T follicular helper cell (primary cell): ENCODE results near the gene UTF1.

Experiments used
- DNase-seq: peaks from one replicate; pipeline ENCODE4 v3.0.0-alpha.2; 2020; ENCODE audit warnings: low read depth

The UTF1 gene

DNA sequence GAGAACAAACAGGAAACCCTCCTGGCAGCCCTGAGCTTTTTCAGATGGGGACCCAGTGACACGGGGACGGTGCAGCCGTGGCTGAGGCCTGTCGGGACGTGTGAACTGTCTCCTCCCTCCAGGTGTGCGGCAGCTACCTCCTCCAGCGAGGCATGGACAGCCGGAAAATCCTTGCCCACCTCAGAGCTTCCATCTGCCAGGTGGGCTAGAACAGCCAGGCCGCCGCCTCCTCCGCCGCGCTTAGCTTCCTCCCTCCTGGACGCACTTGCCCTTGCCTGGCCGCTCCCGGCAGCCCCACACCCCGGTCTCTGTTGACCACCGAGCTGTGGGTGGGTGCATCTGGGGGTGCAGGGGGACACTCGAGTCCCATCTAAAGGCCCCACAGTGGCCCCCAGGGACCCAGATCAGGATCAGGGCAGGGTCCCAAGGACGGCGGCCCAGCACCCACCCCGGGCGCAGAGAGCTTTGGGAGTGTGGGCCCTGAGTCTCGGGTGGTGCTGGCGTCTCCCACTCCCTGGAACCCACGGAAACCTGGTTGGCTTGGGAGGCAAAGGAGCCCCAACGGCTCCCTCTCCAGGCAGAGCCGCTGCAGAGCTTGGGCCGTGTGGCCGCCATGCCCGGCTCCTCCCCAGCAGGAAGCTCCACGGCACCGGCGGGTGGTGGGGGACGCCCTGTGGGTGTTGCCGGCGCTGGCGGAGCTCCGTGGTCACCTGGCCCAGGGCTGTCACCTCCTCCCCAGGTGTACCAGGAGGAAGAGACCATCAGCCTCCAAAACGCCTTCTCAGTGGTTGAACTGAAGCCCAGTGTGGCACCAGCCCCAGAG lies 32.9 kb upstream of the UTF1 start:
- no peak for DNase-seq

GRCh38 chr10:133197786-133198185 lies 32.2 kb upstream of the UTF1 start:
- DNase-seq = no peak

GRCh38 chr10:133198206-133198605 lies 31.8 kb upstream of the UTF1 start:
- DNase-seq = no peak

DNA sequence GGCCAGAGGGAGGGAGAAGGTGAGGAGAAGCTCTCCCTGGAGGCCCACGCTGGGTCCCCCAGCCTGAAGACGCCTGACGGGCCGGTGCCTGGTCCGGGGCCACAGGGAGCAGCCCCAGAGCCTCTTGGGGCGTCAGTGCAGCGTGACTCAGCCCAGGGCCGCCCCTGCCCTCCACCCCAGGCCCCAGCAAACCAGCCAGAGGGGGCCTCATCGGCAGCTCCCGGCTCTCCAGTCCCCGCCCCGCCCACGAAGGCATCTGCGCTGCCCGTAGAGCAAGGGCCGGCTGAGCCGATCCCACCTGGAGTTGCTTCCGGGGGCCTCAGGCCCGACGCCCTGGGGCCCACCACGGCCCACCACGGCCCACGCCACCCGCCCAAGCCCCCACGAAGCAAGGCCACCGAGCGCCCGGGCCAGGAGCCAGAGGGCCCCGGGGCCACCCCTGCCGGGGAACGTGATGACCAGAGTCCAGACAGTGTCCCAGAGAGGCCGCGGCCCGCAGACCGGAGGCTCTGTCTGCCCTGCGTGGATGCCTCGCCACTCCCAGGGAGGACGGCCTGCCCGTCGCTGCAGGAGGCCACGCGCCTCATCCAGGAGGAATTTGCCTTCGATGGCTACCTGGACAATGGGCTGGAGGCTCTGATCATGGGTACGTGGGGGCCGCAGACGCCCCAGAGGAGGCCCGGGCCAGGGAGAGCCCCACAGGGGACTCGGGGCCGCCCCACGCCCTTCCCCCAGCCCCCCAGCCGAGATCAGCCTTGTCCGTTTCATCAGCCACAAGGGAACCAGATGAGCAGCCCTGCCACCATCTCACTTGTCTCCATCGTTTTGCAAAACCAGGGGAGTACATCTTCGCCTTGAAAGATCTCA lies 31.2 kb upstream of the UTF1 start:
- no peak for DNase-seq

GRCh38 chr10:133199488-133199885 lies 30.5 kb upstream of the UTF1 start:
- no peak for DNase-seq

- no peak for DNase-seq
These were observed 29.9 kb upstream of the UTF1 start for GRCh38 chr10:133199992-133200611.

GRCh38 chr10:133200621-133201031 lies 29.4 kb upstream of the UTF1 start:
- no peak for DNase-seq

- DNase-seq = no peak
These were observed 28.7 kb upstream of the UTF1 start for GRCh38 chr10:133201151-133201947.

- DNase-seq = no peak
These were observed 27.9 kb upstream of the UTF1 start for GRCh38 chr10:133201948-133202725.

- DNase-seq = no peak
These were observed 27.0 kb upstream of the UTF1 start for GRCh38 chr10:133202778-133203651.

DNA sequence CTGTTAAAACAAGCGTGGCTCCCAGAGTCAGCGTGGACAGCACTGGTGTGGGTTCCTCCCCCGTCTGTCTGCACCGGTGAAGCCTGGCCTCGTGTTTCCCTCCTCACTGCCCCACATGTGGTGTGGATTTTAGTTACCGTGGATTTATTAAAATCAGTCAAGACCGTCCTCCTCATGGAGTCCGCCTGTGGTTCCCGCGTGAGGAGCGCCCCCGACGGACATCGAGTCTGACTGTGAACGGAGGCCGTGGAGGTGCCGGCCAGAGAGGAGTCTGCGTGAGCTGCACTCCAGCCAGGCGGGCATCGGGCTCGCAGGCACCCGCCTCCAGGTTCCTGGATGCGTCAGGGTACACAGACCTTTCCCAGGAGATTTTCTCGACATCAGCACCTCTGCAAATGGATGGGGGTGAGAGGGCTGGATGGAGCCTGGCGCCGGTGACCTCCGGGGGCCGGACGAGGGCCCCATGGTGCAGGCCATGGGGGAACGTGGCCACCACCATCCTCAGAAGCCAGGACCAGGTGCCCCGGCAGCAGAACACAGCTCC lies 26.3 kb upstream of the UTF1 start:
- no peak for DNase-seq

- no peak for DNase-seq
These were observed 25.6 kb upstream of the UTF1 start for GRCh38 chr10:133204226-133205015.

GRCh38 chr10:133205146-133205545 lies 24.9 kb upstream of the UTF1 start:
- no peak for DNase-seq

GRCh38 chr10:133206356-133207040 lies 23.5 kb upstream of the UTF1 start:
- no peak for DNase-seq

DNA sequence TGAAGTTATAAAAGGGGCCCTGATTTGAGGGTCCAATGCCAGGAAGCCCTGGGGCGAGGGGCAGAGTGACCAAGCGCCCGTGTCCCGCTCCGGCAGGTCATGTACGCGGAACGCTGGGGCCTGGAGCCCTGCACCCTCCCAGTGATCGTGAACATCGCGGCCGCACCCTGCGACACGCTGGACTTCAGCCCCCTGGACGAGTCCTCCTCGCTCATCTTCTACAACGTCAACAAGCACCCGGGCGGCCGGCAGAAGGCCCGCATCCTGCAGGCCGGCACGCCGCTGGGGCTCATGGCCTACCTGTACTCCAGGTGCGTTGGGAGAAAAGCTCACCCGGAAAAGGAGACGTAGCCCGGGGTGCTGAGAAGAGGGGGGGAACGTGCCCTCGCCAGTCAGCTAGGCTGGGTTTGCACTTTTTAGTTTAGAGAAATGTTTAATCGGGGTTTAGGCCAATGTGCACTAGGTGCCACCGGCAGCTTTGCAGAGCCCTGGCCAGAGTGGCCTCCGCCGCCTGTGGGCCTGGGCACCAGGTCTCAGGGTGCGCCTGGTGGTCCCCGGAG lies 22.9 kb upstream of the UTF1 start:
- DNase-seq = no peak

GRCh38 chr10:133207627-133208026 lies 22.4 kb upstream of the UTF1 start:
- DNase-seq = no peak

- DNase-seq = no peak
These were observed 21.6 kb upstream of the UTF1 start for GRCh38 chr10:133208466-133208865.

GRCh38 chr10:133209117-133209516 lies 20.9 kb upstream of the UTF1 start:
- no peak for DNase-seq
